Nucleus accumbens (tissue), 56 donors: ENCODE measurements around the gene GALR2.

Experiments used
- DNase-seq, 56 donors: peaks; one replicate each; lab custom pipeline; 2025; lab: John Stamatoyannopoulos, UW

The GALR2 gene

GRCh38 chr17:76091526-76092286 is 17.1 kb downstream of the GALR2 start:
- DNase-seq: no peak

GRCh38 chr17:76092526-76093413 is 18.2 kb downstream of the GALR2 start:
- DNase-seq: no peak

- no peak for DNase-seq
Measured at GRCh38 chr17:76094046-76094445, 19.5 kb downstream of the GALR2 start.

GRCh38 chr17:76095943-76096342 is 21.4 kb downstream of the GALR2 start:
- DNase-seq: no peak

GRCh38 chr17:76097716-76098295 is 23.2 kb downstream of the GALR2 start:
- DNase-seq: no peak

GRCh38 chr17:76102944-76103273 is 28.3 kb downstream of the GALR2 start:
- no peak for DNase-seq

- DNase-seq: peak in 55 of 56 donors; percentile 26 to 95 (median 88)
Measured at GRCh38 chr17:76103274-76104139, 28.9 kb downstream of the GALR2 start, which contains the start of gene EXOC7. Gene EXOC7, minus strand, starts transcription at chr17:76103787. Its CDS starts 95 bp downstream, at chr17:76103692.

GRCh38 chr17:76104140-76104895 is 29.7 kb downstream of the GALR2 start:
- no peak for DNase-seq

- DNase-seq: no peak
Measured at GRCh38 chr17:76104896-76105231, 30.3 kb downstream of the GALR2 start.

- no peak for DNase-seq
Measured at GRCh38 chr17:76106703-76107102, 32.1 kb downstream of the GALR2 start.

- DNase-seq: no peak
Measured at GRCh38 chr17:76107509-76107908, 32.9 kb downstream of the GALR2 start.

GRCh38 chr17:76111956-76112355 is 37.4 kb downstream of the GALR2 start:
- DNase-seq: no peak

- DNase-seq: no peak
Measured at GRCh38 chr17:76115138-76115754, 40.7 kb downstream of the GALR2 start.

GRCh38 chr17:76119409-76120371 is 45.1 kb downstream of the GALR2 start:
- no peak for DNase-seq

- DNase-seq: no peak
Measured at GRCh38 chr17:76120658-76121008, 46.1 kb downstream of the GALR2 start.

GRCh38 chr17:76121932-76122430 is 47.4 kb downstream of the GALR2 start:
- peak in 2 of 56 donors; percentile 21 to 53 for DNase-seq

GRCh38 chr17:76122431-76123190 is 48.0 kb downstream of the GALR2 start:
- no peak for DNase-seq
